Small intestine (tissue), 7 donors: Measurements from ENCODE around the gene CREB3L2. TPM values are rescaled to one million over a fixed set of nuclear protein-coding genes. Genes with fewer than 3 reads are reported as not detected.
"Not testable (repeated sequence)": the region's sequence is repeated elsewhere in the genome, so short reads cannot be mapped to it uniquely, and the experiment has no call there.

ENCODE experiments used
- DNase-seq, 2 donors: peaks; one replicate each; pipeline versions ENCODE4 v3.0.0 to v3.0.0-alpha.2; 2013
- FAIRE-seq: peaks from 2 replicates; lab custom pipeline; 2012; peaks lifted over from hg19 to GRCh38; lab: Jason Lieb, UNC
- H3K27ac ChIP-seq, 3 donors: one replicate each; pipeline ENCODE4 v1.5.1; 2013; ENCODE audit warnings: low read length in 2 of 3, mild to moderate bottlenecking in 2 of 3, control low read depth in 1 of 3, inconsistent platforms in 1 of 3, low read depth in 1 of 3, moderate library complexity in 1 of 3
- H3K27me3 ChIP-seq, 3 donors: one replicate each; pipeline ENCODE4 v1.6.1; 2013; ENCODE audit warnings: low read length in 3 of 3, inconsistent platforms in 1 of 3; ENCODE audit not compliant: control insufficient read depth in 3 of 3, insufficient read depth in 3 of 3
- H3K36me3 ChIP-seq, 3 donors: one replicate each; pipeline ENCODE4 v1.6.1; 2013; ENCODE audit warnings: low read length in 3 of 3, inconsistent platforms in 1 of 3, low read depth in 1 of 3, mild to moderate bottlenecking in 1 of 3, moderate library complexity in 1 of 3; ENCODE audit not compliant: control insufficient read depth in 3 of 3, insufficient read depth in 2 of 3
- H3K4me1 ChIP-seq, 3 donors: one replicate each; pipeline ENCODE4 v1.6.1; 2013; ENCODE audit warnings: low read length in 2 of 3, inconsistent platforms in 1 of 3, low read depth in 1 of 3, mild to moderate bottlenecking in 1 of 3, moderate library complexity in 1 of 3; ENCODE audit not compliant: control insufficient read depth in 3 of 3, insufficient read depth in 2 of 3
- H3K4me3 ChIP-seq, 3 donors: one replicate each; pipeline ENCODE4 v1.5.1; 2013; ENCODE audit warnings: low read length in 3 of 3, control low read depth in 1 of 3, inconsistent platforms in 1 of 3, low read depth in 1 of 3, mild to moderate bottlenecking in 1 of 3, moderate library complexity in 1 of 3
- H3K9me3 ChIP-seq, 2 donors: one replicate each; pipeline ENCODE4 v1.6.1; 2013; ENCODE audit warnings: low read depth in 1 of 2, low read length in 1 of 2; ENCODE audit not compliant: control insufficient read depth in 2 of 2, insufficient read depth in 1 of 2
- WGBS, 3 donors: extraction: QIAGEN DNeasy Blood & Tissue Kit; methylation state at CpG; one replicate each; pipeline ENCODE4 v1.1.7; 2013; 5-methylcytosine and 5-hydroxymethylcytosine counted together
- polyA plus RNA-seq, 4 donors: library from polyadenylated mRNA; stranded (reverse) in 3 of 4; unstranded in 1 of 4; fragments of 200-250 nt in 3 of 4; fragments of 120-200 nt in 1 of 4; gene quantifications; one replicate each; pipeline versions ENCODE4 v1.2.1 to v1.2.3, GENCODE V29; 2013
- donor health status: healthy with polysubstance abuse.
- donor health status: control.
- donor health status: control.
- donor health status: Bipolar disorder and iron deficiency.
- donor health status: healthy.

Gene CREB3L2
- polyA plus RNA-seq, 4 donors = 8.9 to 52.5 (median 11.3) TPM

GRCh38 chr7:137836113-137836509 is 165.8 kb downstream of the CREB3L2 start:
- peaks cover 0 to 10% of the 10 kb centered on the region in 2 donors for H3K9me3 ChIP-seq
- H3K36me3 ChIP-seq = no peaks in the 10 kb centered on the region
- H3K4me1 ChIP-seq = no peaks in the 10 kb centered on the region
- no peak overlapping the region for H3K4me3 ChIP-seq
- no peak overlapping the region for H3K27ac ChIP-seq
- 69 to 75% (median 72%) methylated on average over 3 of the region's 3 CpGs for WGBS, 3 donors
- no peak for FAIRE-seq
- peaks cover 0 to 6% (median 5%) of the 10 kb centered on the region in 3 donors for H3K27me3 ChIP-seq
- DNase-seq = no peak

GRCh38 chr7:137835486-137836112 is 166.3 kb downstream of the CREB3L2 start:
- no peak for FAIRE-seq

GRCh38 chr7:137834552-137834951 is 167.3 kb downstream of the CREB3L2 start:
- Histone ChIP-seq H3K27me3 (peaks cover 0 to 5% (median 4%) of the 10 kb centered on the region in 3 donors), H3K9me3 (peaks cover 0 to 10% of the 10 kb centered on the region in 2 donors), H3K27ac (no peak overlapping the region), H3K4me3 (no peak overlapping the region), H3K4me1 (no peaks in the 10 kb centered on the region), H3K36me3 (no peaks in the 10 kb centered on the region)
- WGBS, 3 donors = 95 to 100% (median 100%) methylated on average over 1 of the region's 1 CpG
- DNase-seq (no peak), FAIRE-seq (no peak)

More at GRCh38 chr7:137835486-137836112, 166.3 kb downstream of the CREB3L2 start:
- Histone ChIP-seq H3K27ac (no peak overlapping the region), H3K36me3 (no peaks in the 10 kb centered on the region), H3K4me3 (no peak overlapping the region), H3K4me1 (no peaks in the 10 kb centered on the region), H3K9me3 (peaks cover 0 to 10% of the 10 kb centered on the region in 2 donors), H3K27me3 (peaks cover 0 to 6% (median 5%) of the 10 kb centered on the region in 3 donors)
- 66 to 89% (median 77%) methylated on average over 3 of the region's 3 CpGs for WGBS, 3 donors
- no peak for DNase-seq

GRCh38 chr7:137832990-137833389 is 168.9 kb downstream of the CREB3L2 start:
- not testable (repeated sequence) for H3K36me3 ChIP-seq, H3K27ac ChIP-seq, H3K27me3 ChIP-seq, FAIRE-seq, DNase-seq, H3K4me3 ChIP-seq, H3K4me1 ChIP-seq
- H3K9me3 ChIP-seq = peaks cover 0 to 10% of the 10 kb centered on the region in 2 donors
- WGBS, 3 donors = 80 to 86% (median 83%) methylated on average over 2 of the region's 2 CpGs

GRCh38 chr7:137832382-137832781 is 169.5 kb downstream of the CREB3L2 start:
- no peak overlapping the region for H3K4me3 ChIP-seq
- H3K27ac ChIP-seq = no peak overlapping the region
- no peaks in the 10 kb centered on the region for H3K4me1 ChIP-seq
- peaks cover 0 to 4% (median 2%) of the 10 kb centered on the region in 3 donors for H3K27me3 ChIP-seq
- no peak for FAIRE-seq
- H3K36me3 ChIP-seq = no peaks in the 10 kb centered on the region
- DNase-seq = no peak
- H3K9me3 ChIP-seq = peaks cover 0 to 10% of the 10 kb centered on the region in 2 donors
- WGBS, 3 donors = 81 to 91% (median 91%) methylated on average over 2 of the region's 2 CpGs

GRCh38 chr7:137831555-137831954 is 170.3 kb downstream of the CREB3L2 start:
- DNase-seq, FAIRE-seq, H3K27me3 ChIP-seq, H3K4me1 ChIP-seq, H3K27ac ChIP-seq, H3K36me3 ChIP-seq, H3K4me3 ChIP-seq: not testable (repeated sequence)
- WGBS, 3 donors = 94 to 100% (median 98%) methylated on average over 1 of the region's 1 CpG
- peaks cover 0 to 10% of the 10 kb centered on the region in 2 donors for H3K9me3 ChIP-seq

- FAIRE-seq (no peak), DNase-seq (no peak)
- WGBS, 3 donors = 64 to 65% (median 65%) methylated on average over 7 of the region's 7 CpGs
- H3K27ac ChIP-seq = no peak overlapping the region
- H3K36me3 ChIP-seq = no peaks in the 10 kb centered on the region
- no peaks in the 10 kb centered on the region for H3K4me1 ChIP-seq
- H3K27me3 ChIP-seq = peaks cover 0 to 4% (median 3%) of the 10 kb centered on the region in 3 donors
- peaks cover 0 to 10% of the 10 kb centered on the region in 2 donors for H3K9me3 ChIP-seq
- H3K4me3 ChIP-seq = no peak overlapping the region
Observed at GRCh38 chr7:137829337-137829992, 172.4 kb downstream of the CREB3L2 start.

- FAIRE-seq (no peak), DNase-seq (no peak)
- Histone ChIP-seq H3K9me3 (peaks cover 0 to 10% of the 10 kb centered on the region in 2 donors), H3K27ac (no peak overlapping the region), H3K4me3 (no peak overlapping the region), H3K36me3 (no peaks in the 10 kb centered on the region), H3K27me3 (peaks cover 0 to 4% (median 3%) of the 10 kb centered on the region in 3 donors), H3K4me1 (no peaks in the 10 kb centered on the region)
- 71 to 79% (median 75%) methylated on average over 1 of the region's 1 CpG for WGBS, 3 donors
Observed at GRCh38 chr7:137828456-137828855, 173.4 kb downstream of the CREB3L2 start.
